Measurements from ENCODE around the gene CCDC32. TPM values are rescaled to one million over a fixed set of nuclear protein-coding genes. Genes with fewer than 3 reads are reported as not detected.
"Not testable (repeated sequence)": the region's sequence is repeated elsewhere in the genome, so short reads cannot be mapped to it uniquely, and the experiment has no call there.

CCDC32 gene
- total RNA-seq, 1 donor = 16.3 TPM

DNA sequence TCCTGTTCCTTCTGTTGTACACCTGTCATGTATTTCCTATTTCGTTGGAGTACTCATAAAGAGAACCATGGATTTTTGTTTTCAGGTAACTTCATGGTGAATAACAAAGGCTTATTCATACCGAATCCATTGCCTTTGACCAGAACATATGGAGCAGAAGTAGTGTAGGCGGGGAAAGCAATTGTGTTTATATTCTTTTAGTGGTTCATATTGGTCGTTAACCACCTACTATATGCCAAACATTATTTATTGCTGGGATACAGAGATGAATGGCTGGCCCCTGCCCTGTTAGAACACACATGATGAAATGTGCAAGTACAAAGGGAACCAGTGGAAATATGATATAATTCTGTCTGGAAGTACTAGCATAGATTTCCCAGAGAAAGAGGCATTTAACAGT is 14.1 kb upstream of the CCDC32 start:
- Histone ChIP-seq H4K20me1 (ENCODE audit: insufficient read depth, low read length) (no peaks in the 10 kb centered on the region), H3K4me3 (ENCODE audit: insufficient read depth, low read length) (no peak overlapping the region), H3K79me2 (ENCODE audit: insufficient read depth, low read length) (no peaks in the 10 kb centered on the region), H3K36me3 (ENCODE audit: insufficient read depth, low read length) (peaks cover 6% of the 10 kb centered on the region), H3K9me3 (ENCODE audit: low read depth, low read length) (no peaks in the 10 kb centered on the region), H3K27ac (ENCODE audit: low read depth, low read length) (no peak overlapping the region), H3K4me1 (ENCODE audit: insufficient read depth, low read length) (no peaks in the 10 kb centered on the region), H2AFZ (ENCODE audit: low read length) (no peak overlapping the region), H3K27me3 (ENCODE audit: insufficient read depth, low read length) (no peaks in the 10 kb centered on the region), H3K4me2 (ENCODE audit: insufficient read depth, low read length) (no peak overlapping the region)
- DNase-seq (ENCODE audit: insufficient read length, low spot score, missing footprints) = no peak
- TF ChIP-seq, protein P1, sequence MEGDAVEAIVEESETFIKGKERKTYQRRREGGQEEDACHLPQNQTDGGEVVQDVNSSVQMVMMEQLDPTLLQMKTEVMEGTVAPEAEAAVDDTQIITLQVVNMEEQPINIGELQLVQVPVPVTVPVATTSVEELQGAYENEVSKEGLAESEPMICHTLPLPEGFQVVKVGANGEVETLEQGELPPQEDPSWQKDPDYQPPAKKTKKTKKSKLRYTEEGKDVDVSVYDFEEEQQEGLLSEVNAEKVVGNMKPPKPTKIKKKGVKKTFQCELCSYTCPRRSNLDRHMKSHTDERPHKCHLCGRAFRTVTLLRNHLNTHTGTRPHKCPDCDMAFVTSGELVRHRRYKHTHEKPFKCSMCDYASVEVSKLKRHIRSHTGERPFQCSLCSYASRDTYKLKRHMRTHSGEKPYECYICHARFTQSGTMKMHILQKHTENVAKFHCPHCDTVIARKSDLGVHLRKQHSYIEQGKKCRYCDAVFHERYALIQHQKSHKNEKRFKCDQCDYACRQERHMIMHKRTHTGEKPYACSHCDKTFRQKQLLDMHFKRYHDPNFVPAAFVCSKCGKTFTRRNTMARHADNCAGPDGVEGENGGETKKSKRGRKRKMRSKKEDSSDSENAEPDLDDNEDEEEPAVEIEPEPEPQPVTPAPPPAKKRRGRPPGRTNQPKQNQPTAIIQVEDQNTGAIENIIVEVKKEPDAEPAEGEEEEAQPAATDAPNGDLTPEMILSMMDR (IDR thresholded peaks at IDR 0.05; ENCODE audit: extremely low read depth, low read depth, low read length) = no peak

DNA sequence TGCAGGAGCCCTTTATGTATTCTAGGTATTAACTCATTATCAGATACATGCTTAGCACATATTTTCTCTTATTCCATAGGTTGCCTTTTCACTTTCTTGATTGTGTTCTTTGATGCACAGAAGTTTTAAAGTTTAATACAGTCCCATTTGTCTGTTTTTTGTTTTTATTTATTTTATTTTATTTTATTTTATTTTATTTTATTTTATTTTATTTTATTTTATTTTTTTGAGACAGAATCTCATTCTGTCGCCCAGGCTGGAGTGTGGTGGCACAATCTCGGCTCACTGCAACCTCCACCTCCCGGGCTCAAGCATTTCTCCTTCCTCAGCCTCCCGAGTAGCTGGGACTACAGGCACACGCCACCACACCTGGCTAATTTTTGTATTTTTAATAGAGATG is 12.1 kb upstream of the CCDC32 start:
- not testable (repeated sequence) for DNase-seq (ENCODE audit: insufficient read length, low spot score, missing footprints); H2AFZ ChIP-seq (ENCODE audit: low read length); H3K4me3 ChIP-seq (ENCODE audit: insufficient read depth, low read length); H3K4me1 ChIP-seq (ENCODE audit: insufficient read depth, low read length); H3K9me3 ChIP-seq (ENCODE audit: low read depth, low read length); H3K4me2 ChIP-seq (ENCODE audit: insufficient read depth, low read length); H3K27ac ChIP-seq (ENCODE audit: low read depth, low read length); H3K27me3 ChIP-seq (ENCODE audit: insufficient read depth, low read length); H3K79me2 ChIP-seq (ENCODE audit: insufficient read depth, low read length); H4K20me1 ChIP-seq (ENCODE audit: insufficient read depth, low read length)
- peaks cover 16% of the 10 kb centered on the region for H3K36me3 ChIP-seq (ENCODE audit: insufficient read depth, low read length)

DNA sequence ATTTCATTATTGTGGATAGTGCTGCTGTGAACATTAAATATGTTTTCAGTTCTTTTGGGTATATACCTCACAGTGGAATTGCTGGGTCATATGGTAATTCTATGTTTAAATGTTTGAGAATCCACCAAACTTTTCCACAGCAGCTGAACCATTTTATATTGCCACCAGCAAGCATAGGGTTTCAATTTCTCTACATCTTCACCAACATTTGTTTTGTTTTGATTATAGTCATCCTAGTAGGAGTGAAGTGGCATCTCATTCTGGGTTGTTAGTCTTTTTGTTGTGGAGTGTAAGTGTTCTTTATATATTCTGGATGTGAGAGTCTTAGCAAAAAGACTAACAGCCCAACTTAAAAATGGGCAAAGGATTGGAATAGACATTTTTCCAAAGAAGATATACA is 10.3 kb upstream of the CCDC32 start:
- Histone ChIP-seq H3K79me2 (ENCODE audit: insufficient read depth, low read length) (peaks cover 15% of the 10 kb centered on the region), H3K27me3 (ENCODE audit: insufficient read depth, low read length) (no peaks in the 10 kb centered on the region), H3K4me3 (ENCODE audit: insufficient read depth, low read length) (no peak overlapping the region), H3K36me3 (ENCODE audit: insufficient read depth, low read length) (peaks cover 24% of the 10 kb centered on the region), H4K20me1 (ENCODE audit: insufficient read depth, low read length) (peaks cover 5% of the 10 kb centered on the region), H3K27ac (ENCODE audit: low read depth, low read length) (no peak overlapping the region), H3K4me2 (ENCODE audit: insufficient read depth, low read length) (no peak overlapping the region), H3K9me3 (ENCODE audit: low read depth, low read length) (no peaks in the 10 kb centered on the region), H3K4me1 (ENCODE audit: insufficient read depth, low read length) (peaks cover 7% of the 10 kb centered on the region), H2AFZ (ENCODE audit: low read length) (no peak overlapping the region)
- DNase-seq (ENCODE audit: insufficient read length, low spot score, missing footprints) = no peak
- TF ChIP-seq, protein P1 (IDR thresholded peaks at IDR 0.05; ENCODE audit: extremely low read depth, low read depth, low read length) = no peak

DNA sequence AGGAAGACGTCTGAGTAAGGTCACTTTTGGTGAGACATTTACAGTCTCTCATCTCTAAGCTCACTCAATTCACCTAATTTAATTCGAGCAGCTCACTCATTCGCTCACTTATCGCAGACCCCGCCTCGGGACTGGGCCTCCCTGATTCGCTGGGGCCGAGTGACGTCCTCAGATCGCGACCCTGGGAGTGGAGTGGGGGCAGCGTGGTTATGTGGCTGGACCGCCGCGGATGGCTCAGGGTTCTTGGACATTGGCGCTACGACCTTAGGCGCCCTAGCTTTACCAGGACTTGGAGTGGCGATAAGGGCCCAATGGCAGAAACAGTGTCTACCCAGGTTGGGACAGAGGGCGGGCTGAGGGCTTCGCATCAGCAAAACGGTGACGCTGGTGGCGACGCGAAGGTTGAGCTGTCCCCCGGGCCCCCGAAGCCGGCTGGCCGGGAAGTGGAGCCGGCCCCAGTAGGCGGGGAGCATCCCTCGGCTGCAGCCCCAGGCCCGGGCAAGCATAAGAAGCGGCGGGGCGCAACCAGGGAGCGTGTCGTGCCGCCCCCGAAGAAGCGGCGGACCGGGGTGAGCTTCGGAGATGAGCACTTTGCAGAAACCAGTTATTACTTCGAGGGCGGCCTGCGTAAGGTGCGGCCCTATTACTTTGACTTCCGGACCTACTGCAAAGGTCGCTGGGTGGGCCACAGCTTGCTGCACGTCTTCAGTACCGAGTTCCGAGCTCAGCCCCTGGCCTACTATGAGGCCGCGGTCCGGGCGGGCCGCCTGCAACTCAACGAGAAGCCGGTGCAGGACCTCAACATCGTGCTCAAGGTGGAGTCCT is 4.5 kb upstream of the CCDC32 start, which contains the start of gene RPUSD2:
Gene RPUSD2 (plus strand): TSS at position 171 of the 825 bp plus-strand sequence. CDS start 39 bp downstream, at position 210.
- H3K9me3 ChIP-seq (ENCODE audit: low read depth, low read length) = no peaks in the 10 kb centered on the region
- H3K36me3 ChIP-seq (ENCODE audit: insufficient read depth, low read length) = peaks cover 22% of the 10 kb centered on the region
- peak within 1 kb of the TSS; percentile 90 for H3K4me2 ChIP-seq (ENCODE audit: insufficient read depth, low read length)
- peaks cover 20% of the 10 kb centered on the region for H3K4me1 ChIP-seq (ENCODE audit: insufficient read depth, low read length)
- peak within 1 kb of the TSS; percentile 72 for H3K27ac ChIP-seq (ENCODE audit: low read depth, low read length)
- peaks cover 5% of the 10 kb centered on the region for H4K20me1 ChIP-seq (ENCODE audit: insufficient read depth, low read length)
- H2AFZ ChIP-seq (ENCODE audit: low read length) = peak within 1 kb of the TSS; percentile 92
- peak; percentile 97 for DNase-seq (ENCODE audit: insufficient read length, low spot score, missing footprints)
- peak within 1 kb of the TSS; percentile 81 for H3K4me3 ChIP-seq (ENCODE audit: insufficient read depth, low read length)
- peaks cover 28% of the 10 kb centered on the region for H3K79me2 ChIP-seq (ENCODE audit: insufficient read depth, low read length)
- H3K27me3 ChIP-seq (ENCODE audit: insufficient read depth, low read length) = no peaks in the 10 kb centered on the region
- TF ChIP-seq, protein P1 (IDR thresholded peaks at IDR 0.05; ENCODE audit: extremely low read depth, low read depth, low read length) = no peak
